Neuronal stem cell (in vitro differentiated cells): ENCODE results near the gene ADRA2B.

ENCODE experiments used
- DNase-seq: peaks from one replicate; pipeline ENCODE4 v3.0.0-alpha.2; 2013; ENCODE audit warnings: low spot score
- H2AFZ ChIP-seq: one replicate; pipeline ENCODE4 v1.6.1; 2013; ENCODE audit warnings: mild to moderate bottlenecking, low read length, inconsistent platforms
- H2AK5ac ChIP-seq: 2 replicates; pipeline ENCODE4 v1.6.1; 2013; ENCODE audit warnings: low read depth, mild to moderate bottlenecking, inconsistent platforms, low read length, moderate library complexity, mixed read lengths
- H2BK120ac ChIP-seq: 2 replicates; pipeline ENCODE4 v1.6.1; 2013; ENCODE audit warnings: low read depth, mild to moderate bottlenecking, inconsistent platforms, low read length, moderate library complexity, mixed read lengths
- H2BK12ac ChIP-seq: one replicate; pipeline ENCODE4 v1.6.1; 2013; ENCODE audit warnings: low read length, inconsistent platforms
- H2BK15ac ChIP-seq: 2 replicates; pipeline ENCODE4 v1.6.1; 2013; ENCODE audit warnings: mild to moderate bottlenecking, low read length, inconsistent platforms, mixed read lengths
- H2BK5ac ChIP-seq: one replicate; pipeline ENCODE4 v1.6.1; 2013; ENCODE audit warnings: inconsistent platforms, mild to moderate bottlenecking, low read length, moderate library complexity
- H3K14ac ChIP-seq: one replicate; pipeline ENCODE4 v1.6.1; 2013; ENCODE audit warnings: low read length, inconsistent platforms
- H3K18ac ChIP-seq: 2 replicates; pipeline ENCODE4 v1.6.1; 2013; ENCODE audit warnings: low read length, inconsistent platforms
- H3K23ac ChIP-seq: 2 replicates; pipeline ENCODE4 v1.6.1; 2013; ENCODE audit warnings: low read depth, mild to moderate bottlenecking, mixed read lengths, low read length, inconsistent platforms; ENCODE audit not compliant: poor library complexity
- H3K27ac ChIP-seq: replicated peaks from 3 replicates; pipeline ENCODE4 v1.5.1; 2013; ENCODE audit warnings: low read length, inconsistent platforms
- H3K27me3 ChIP-seq, 3 experiments: 2 replicates each; pipeline ENCODE4 v1.6.1; 2013; ENCODE audit warnings: low read length in 3 of 3, mild to moderate bottlenecking in 2 of 3, inconsistent platforms in 1 of 3, low read depth in 1 of 3, mixed read lengths in 1 of 3, moderate library complexity in 1 of 3; ENCODE audit not compliant: control insufficient read depth in 3 of 3, insufficient read depth in 3 of 3
- H3K36me3 ChIP-seq, 2 donors: replicated peaks in 1 of 2; 2 replicates each; pipeline ENCODE4 v1.6.1; 2013; ENCODE audit warnings: low read length in 2 of 2; ENCODE audit not compliant: control insufficient read depth in 2 of 2, insufficient read depth in 2 of 2
- H3K4ac ChIP-seq: 2 replicates; pipeline ENCODE4 v1.6.1; 2013; ENCODE audit warnings: inconsistent platforms, mild to moderate bottlenecking, low read length, moderate library complexity
- H3K4me1 ChIP-seq, 2 donors: 1 replicate in 1 of 2; 2 replicates in 1 of 2; pipeline ENCODE4 v1.6.1; 2013; ENCODE audit warnings: low read length in 2 of 2, low read depth in 1 of 2; ENCODE audit not compliant: control insufficient read depth in 2 of 2, insufficient read depth in 1 of 2
- H3K4me2 ChIP-seq: one replicate; pipeline ENCODE4 v1.6.1; 2013; ENCODE audit warnings: mild to moderate bottlenecking, low read length, inconsistent platforms; ENCODE audit not compliant: insufficient read depth, poor library complexity, severe bottlenecking
- H3K4me3 ChIP-seq, 2 donors: 2 replicates each; pipeline ENCODE4 v1.5.1; 2013; ENCODE audit warnings: low read length in 2 of 2, mild to moderate bottlenecking in 2 of 2, inconsistent platforms in 1 of 2, moderate library complexity in 1 of 2
- H3K79me1 ChIP-seq: one replicate; pipeline ENCODE4 v1.6.1; 2013; ENCODE audit warnings: low read depth, mild to moderate bottlenecking, inconsistent platforms, low read length, moderate library complexity
- H3K9ac ChIP-seq: one replicate; pipeline ENCODE4 v1.6.1; 2013; ENCODE audit warnings: mild to moderate bottlenecking, low read depth, low read length, inconsistent platforms; ENCODE audit not compliant: poor library complexity
- H3K9me3 ChIP-seq, 2 donors: replicated peaks in 1 of 2; 2 replicates each; pipeline versions ENCODE3 to v1.6.1; 2013; ENCODE audit warnings: low read length in 2 of 2, mild to moderate bottlenecking in 2 of 2, inconsistent platforms in 1 of 2, low read depth in 1 of 2, mixed read lengths in 1 of 2, moderate library complexity in 1 of 2; ENCODE audit not compliant: control insufficient read depth in 2 of 2, insufficient read depth in 1 of 2
- H4K8ac ChIP-seq: one replicate; pipeline ENCODE4 v1.6.1; 2013; ENCODE audit warnings: low read depth, mild to moderate bottlenecking, inconsistent platforms, low read length, moderate library complexity
- H4K91ac ChIP-seq: one replicate; pipeline ENCODE4 v1.6.1; 2013; ENCODE audit warnings: low read length, low read depth, mild to moderate bottlenecking, inconsistent platforms; ENCODE audit not compliant: poor library complexity
- WGBS, 2 donors: extraction: QIAGEN DNeasy Blood & Tissue Kit; methylation state at CpG; one replicate each; pipeline ENCODE4 v1.1.7; 2013; ENCODE audit warnings: missing lambda C conversion rate in 2 of 2, mixed read lengths in 1 of 2; ENCODE audit not compliant: insufficient read length in 2 of 2, insufficient replicate concordance in 1 of 2; ENCODE audit errors: extremely low coverage in 2 of 2; 5-methylcytosine and 5-hydroxymethylcytosine counted together

ADRA2B gene

GRCh38 chr2:96120091-96120720, 3.8 kb upstream of the ADRA2B start:
- peaks cover 6 to 11% of the 10 kb centered on the region in 2 donors for H3K4me1 ChIP-seq
- DNase-seq: no peak
- H3K9me3 ChIP-seq: peaks cover 9% of the 10 kb centered on the region in 2 donors
- no peaks in the 10 kb centered on the region for H3K36me3 ChIP-seq
- H2BK120ac ChIP-seq: no peak overlapping the region
- H3K23ac ChIP-seq: no peak overlapping the region
- H4K8ac ChIP-seq: no peak overlapping the region
- H2AK5ac ChIP-seq: peak overlapping the region; percentile 56
- peaks cover 3% of the 10 kb centered on the region for H3K79me1 ChIP-seq
- no peak overlapping the region for H2BK5ac ChIP-seq
- H2BK12ac ChIP-seq: peak overlapping the region; percentile 50
- H2BK15ac ChIP-seq: no peak overlapping the region
- no peak overlapping the region for H3K27ac ChIP-seq
- H3K9ac ChIP-seq: no peak overlapping the region
- no peak overlapping the region for H3K4me3 ChIP-seq
- peaks cover 2 to 93% (median 17%) of the 10 kb centered on the region in 3 experiments for H3K27me3 ChIP-seq
- peak overlapping the region; percentile 13 for H2AFZ ChIP-seq
- no peak overlapping the region for H3K4me2 ChIP-seq
- no peak overlapping the region for H3K14ac ChIP-seq
- no peak overlapping the region for H3K18ac ChIP-seq
- no peak overlapping the region for H3K4ac ChIP-seq
- H4K91ac ChIP-seq: no peak overlapping the region
- WGBS, 2 donors: no CpG with 5 or more reads among the region's 11 CpGs

GRCh38 chr2:96119389-96119751, 3.0 kb upstream of the ADRA2B start:
- no peak overlapping the region for H3K9ac ChIP-seq
- no peak overlapping the region for H3K14ac ChIP-seq
- H3K18ac ChIP-seq: no peak overlapping the region
- no peak overlapping the region for H2AFZ ChIP-seq
- H3K79me1 ChIP-seq: peaks cover 7% of the 10 kb centered on the region
- no peak for DNase-seq
- no peak overlapping the region for H3K4ac ChIP-seq
- H2BK15ac ChIP-seq: no peak overlapping the region
- H3K4me1 ChIP-seq: peaks cover 6 to 11% of the 10 kb centered on the region in 2 donors
- peaks cover 11 to 14% of the 10 kb centered on the region in 2 donors for H3K9me3 ChIP-seq
- peak overlapping the region; percentile 36 for H2AK5ac ChIP-seq
- no peak overlapping the region for H2BK5ac ChIP-seq
- no peaks in the 10 kb centered on the region for H3K36me3 ChIP-seq
- no peak overlapping the region for H3K23ac ChIP-seq
- H4K8ac ChIP-seq: no peak overlapping the region
- H2BK12ac ChIP-seq: no peak overlapping the region
- H4K91ac ChIP-seq: no peak overlapping the region
- H2BK120ac ChIP-seq: no peak overlapping the region
- H3K4me3 ChIP-seq: no peak overlapping the region
- no peak overlapping the region for H3K4me2 ChIP-seq
- no peak overlapping the region for H3K27ac ChIP-seq
- H3K27me3 ChIP-seq: peaks cover 2 to 93% (median 17%) of the 10 kb centered on the region in 3 experiments
- WGBS, 2 donors: no CpG with 5 or more reads among the region's 5 CpGs

- H3K27me3 ChIP-seq: peaks cover 2 to 96% (median 17%) of the 10 kb centered on the region in 3 experiments
- no CpG with 5 or more reads among the region's 13 CpGs for WGBS, 2 donors
- H3K9me3 ChIP-seq: peaks cover 11 to 14% of the 10 kb centered on the region in 2 donors
- no peak overlapping the region for H4K91ac ChIP-seq
- no peak overlapping the region for H2BK120ac ChIP-seq
- H2AFZ ChIP-seq: no peak overlapping the region
- no peak overlapping the region for H3K18ac ChIP-seq
- H3K79me1 ChIP-seq: peaks cover 7% of the 10 kb centered on the region
- H3K23ac ChIP-seq: no peak overlapping the region
- peak overlapping the region; percentile 30 for H2AK5ac ChIP-seq
- no peak for DNase-seq
- H3K9ac ChIP-seq: no peak overlapping the region
- H3K4me1 ChIP-seq: peaks cover 6 to 11% of the 10 kb centered on the region in 2 donors
- peak overlapping the region; percentile 69 for H2BK15ac ChIP-seq
- no peak overlapping the region for H4K8ac ChIP-seq
- H2BK12ac ChIP-seq: peak overlapping the region; percentile 64
- no peaks in the 10 kb centered on the region for H3K36me3 ChIP-seq
- no peak overlapping the region for H2BK5ac ChIP-seq
- no peak overlapping the region for H3K27ac ChIP-seq
- no peak overlapping the region for H3K4me2 ChIP-seq
- no peak overlapping the region for H3K4me3 ChIP-seq
- H3K4ac ChIP-seq: no peak overlapping the region
- no peak overlapping the region for H3K14ac ChIP-seq
Observed at GRCh38 chr2:96118698-96119388, 2.5 kb upstream of the ADRA2B start.
